Measurements from ENCODE around the gene PPT1.

Gene PPT1

GRCh38 chr1:40023379-40023944 lies 73.6 kb downstream of the PPT1 start:
- no peak for DNase-seq
